Transverse colon (tissue), 4 donors: Measurements from ENCODE around the gene MACROH2A1. TPM values are rescaled to one million over a fixed set of nuclear protein-coding genes. Genes with fewer than 3 reads are reported as not detected.
A peak's percentile ranks its signal among the peaks of the same experiment; 100 is the strongest.

ENCODE experiments used
- DNase-seq: peaks from one replicate; pipeline ENCODE4 v3.0.0-alpha.2; 2019
- H3K27ac ChIP-seq, 4 donors: fragments of 200-600 bp; sonication (generic); 2 replicates each; pipeline ENCODE4 v1.5.1; 2016 to 2018; ENCODE audit warnings: inconsistent platforms in 4 of 4
- H3K27me3 ChIP-seq: fragments of 200-600 bp; sonication (generic); 2 replicates; pipeline ENCODE4 v1.5.1; 2017; ENCODE audit warnings: inconsistent platforms
- H3K36me3 ChIP-seq, 4 donors: fragments of 200-600 bp; sonication (generic); 2 replicates each; pipeline ENCODE4 v1.5.1; 2017 to 2019; ENCODE audit warnings: inconsistent platforms in 4 of 4
- H3K4me1 ChIP-seq, 4 donors: fragments of 200-600 bp; sonication (generic); 2 replicates each; pipeline ENCODE4 v1.5.1; 2017 to 2020; ENCODE audit warnings: inconsistent platforms in 4 of 4
- H3K4me3 ChIP-seq, 4 donors: fragments of 200-600 bp; sonication (generic); 1 replicate in 1 of 4; 2 replicates in 3 of 4; pipeline versions ENCODE4 v1.5.1 to v1.6.1; 2017 to 2019; ENCODE audit warnings: inconsistent platforms in 4 of 4
- H3K9me3 ChIP-seq, 2 donors: fragments of 200-600 bp; sonication (generic); 2 replicates each; pipeline ENCODE4 v1.5.1; 2017 to 2019; ENCODE audit warnings: inconsistent platforms in 2 of 2
- EP300 ChIP-seq: sonication (generic); formaldehyde crosslinking; IDR thresholded peaks from one replicate; pipeline ENCODE4 v1.6.1; 2017; ENCODE audit warnings: antibody characterized with exemption, low read depth
- POLR2A ChIP-seq: fragments of 450-650 bp; IDR thresholded peaks from one replicate; pipeline ENCODE4 v1.6.1; 2016; ENCODE audit warnings: antibody characterized with exemption, mild to moderate bottlenecking, moderate library complexity
- POLR2AphosphoS5 ChIP-seq, 3 donors: sonication (generic); formaldehyde crosslinking; IDR thresholded peaks; one replicate each; pipeline ENCODE4 v1.6.1; 2016; ENCODE audit warnings: antibody characterized with exemption in 3 of 3
- WGBS, 2 donors: methylation state at CpG; one replicate each; pipeline ENCODE4 v1.1.5; 2018; ENCODE audit warnings: low coverage in 1 of 2; 5-methylcytosine and 5-hydroxymethylcytosine counted together
- in situ Hi-C, 4 donors: fragments of 200-750 bp; cut with MboI; loops; one replicate each; pipeline versions ENCODE4 v1.15.0 to v1.15.1; 2017; ENCODE audit warnings: low sequenced_read_pairs in 3 of 4, low pct_ligation_motif_present in 1 of 4, low pct_unique_long_range_greater_than_20kb in 1 of 4
- intact Hi-C: fragments of 100-400 bp; cut with DNase I; formaldehyde crosslinking; loops from one replicate; pipeline ENCODE4 v1.15.1; 2023; ENCODE audit warnings: low total_unique reads
- total RNA-seq, 4 donors: library from RNA; depleted of rRNA; stranded (reverse); fragments of >200 nt; gene quantifications; one replicate each; pipeline ENCODE4 v1.1.0, GENCODE V29; 2016
- TF ChIP-seq, protein P1 (sequence below), 5 experiments: fragments of 200-600 bp in 3 of 5; fragments of 450-650 bp in 2 of 5; sonication (generic) in 3 of 5; IDR thresholded peaks; 1 replicate in 2 of 5; 2 replicates in 3 of 5; pipeline ENCODE4 v1.5.1; 2016 to 2017; ENCODE audit warnings: antibody characterized with exemption in 5 of 5, inconsistent platforms in 3 of 5, mild to moderate bottlenecking in 2 of 5, moderate library complexity in 1 of 5

MACROH2A1 gene
- total RNA-seq, 4 donors from 2014 or later: 190 to 348 (median 314) TPM

DNA sequence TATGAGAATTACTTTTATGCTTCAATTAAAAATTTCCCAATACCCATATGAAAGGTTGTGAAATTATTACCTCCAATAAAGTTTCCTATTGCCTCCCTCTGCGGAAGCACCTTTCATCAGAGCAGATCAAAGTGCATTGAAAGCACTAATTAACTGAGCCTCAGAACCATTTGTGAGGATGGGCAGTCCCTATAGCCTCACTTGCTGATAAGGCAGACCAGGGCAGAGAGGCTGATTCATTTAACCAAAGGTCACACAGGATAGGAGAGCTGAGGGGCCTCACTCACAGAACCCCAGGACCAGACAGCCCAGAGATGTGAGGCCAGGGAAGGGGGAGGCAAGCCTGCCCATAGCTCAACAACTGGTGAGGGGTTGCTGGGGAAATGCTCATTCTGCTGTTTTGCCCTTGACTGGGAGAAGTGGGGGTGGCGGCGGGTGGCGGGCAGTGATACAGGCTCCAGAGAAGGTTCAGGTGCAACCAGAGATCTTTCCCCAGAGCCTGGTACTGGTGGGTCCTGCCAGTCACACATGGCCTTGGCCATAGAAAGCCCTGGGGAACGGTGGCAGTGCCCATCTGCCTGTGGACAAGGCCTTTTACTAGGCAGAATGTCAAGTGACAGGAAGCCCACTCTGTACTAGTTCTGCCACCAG lies 57.9 kb downstream of the MACROH2A1 start:
- no peaks in the 10 kb centered on the region for H3K9me3 ChIP-seq
- DNase-seq: no peak
- intact Hi-C loops (no loop called here), in situ Hi-C loops (no loop called here)
- H3K27me3 ChIP-seq: no peaks in the 10 kb centered on the region
- H3K36me3 ChIP-seq: peaks cover 0 to 25% (median 11%) of the 10 kb centered on the region in 4 donors
- peaks cover 0 to 26% (median 20%) of the 10 kb centered on the region in 4 donors for H3K4me1 ChIP-seq
- peak overlapping the region; percentile 49 to 65 (median 56) for H3K27ac ChIP-seq
- TF ChIP-seq POLR2A (no peak), EP300 (no peak), POLR2AphosphoS5 (IDR thresholded peaks at IDR 0.05) (peak in 1 of 3 donors; percentile 33)
- TF ChIP-seq, protein P1, sequence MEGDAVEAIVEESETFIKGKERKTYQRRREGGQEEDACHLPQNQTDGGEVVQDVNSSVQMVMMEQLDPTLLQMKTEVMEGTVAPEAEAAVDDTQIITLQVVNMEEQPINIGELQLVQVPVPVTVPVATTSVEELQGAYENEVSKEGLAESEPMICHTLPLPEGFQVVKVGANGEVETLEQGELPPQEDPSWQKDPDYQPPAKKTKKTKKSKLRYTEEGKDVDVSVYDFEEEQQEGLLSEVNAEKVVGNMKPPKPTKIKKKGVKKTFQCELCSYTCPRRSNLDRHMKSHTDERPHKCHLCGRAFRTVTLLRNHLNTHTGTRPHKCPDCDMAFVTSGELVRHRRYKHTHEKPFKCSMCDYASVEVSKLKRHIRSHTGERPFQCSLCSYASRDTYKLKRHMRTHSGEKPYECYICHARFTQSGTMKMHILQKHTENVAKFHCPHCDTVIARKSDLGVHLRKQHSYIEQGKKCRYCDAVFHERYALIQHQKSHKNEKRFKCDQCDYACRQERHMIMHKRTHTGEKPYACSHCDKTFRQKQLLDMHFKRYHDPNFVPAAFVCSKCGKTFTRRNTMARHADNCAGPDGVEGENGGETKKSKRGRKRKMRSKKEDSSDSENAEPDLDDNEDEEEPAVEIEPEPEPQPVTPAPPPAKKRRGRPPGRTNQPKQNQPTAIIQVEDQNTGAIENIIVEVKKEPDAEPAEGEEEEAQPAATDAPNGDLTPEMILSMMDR (IDR thresholded peaks at IDR 0.05): no peak
- H3K4me3 ChIP-seq: no peak overlapping the region
- WGBS, 2 donors: 66 to 86% methylated on average over 1 to 5 of the region's 5 CpGs

GRCh38 chr5:135340568-135340967 lies 58.5 kb downstream of the MACROH2A1 start:
- in situ Hi-C loops (no loop called here), intact Hi-C loops (no loop called here)
- H3K27me3 ChIP-seq: no peaks in the 10 kb centered on the region
- DNase-seq: no peak
- 47% methylated on average over 2 of the region's 2 CpGs; no CpG with 5 or more reads in 1 of the 2 donors for WGBS, 2 donors
- H3K9me3 ChIP-seq: no peaks in the 10 kb centered on the region
- no peak overlapping the region for H3K4me3 ChIP-seq
- TF ChIP-seq, protein P1 (IDR thresholded peaks at IDR 0.05): no peak
- TF ChIP-seq POLR2A: no peak
- no peak for TF ChIP-seq EP300
- no peak for TF ChIP-seq POLR2AphosphoS5 (IDR thresholded peaks at IDR 0.05)
- H3K27ac ChIP-seq: peak overlapping the region; percentile 4 to 53 (median 27)
- peaks cover 0 to 24% (median 16%) of the 10 kb centered on the region in 4 donors for H3K4me1 ChIP-seq
- H3K36me3 ChIP-seq: peaks cover 0 to 25% (median 11%) of the 10 kb centered on the region in 4 donors

DNA sequence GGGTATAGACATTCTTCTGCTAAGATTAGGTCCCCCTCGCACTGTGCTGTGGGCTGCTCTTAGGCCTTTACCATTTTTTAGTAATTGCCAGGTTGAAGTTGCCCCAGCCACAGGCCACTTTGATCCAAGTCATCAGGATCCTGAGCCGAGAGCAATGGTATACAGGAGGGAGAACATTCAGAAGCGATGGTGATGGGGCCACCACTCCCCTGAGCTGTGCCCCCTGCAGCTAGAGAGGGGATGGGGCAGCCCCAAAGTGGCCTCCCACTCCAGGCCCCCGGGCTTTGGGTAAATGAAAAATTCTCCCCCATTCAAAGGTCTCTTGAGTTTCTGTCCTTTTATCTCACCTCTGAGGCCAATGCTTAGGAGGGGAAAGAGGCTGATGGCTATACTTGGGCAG lies 59.4 kb downstream of the MACROH2A1 start:
- H3K9me3 ChIP-seq: no peaks in the 10 kb centered on the region
- no peak overlapping the region for H3K27ac ChIP-seq
- in situ Hi-C loops: no loop called here
- no peak for DNase-seq
- WGBS, 2 donors: 91 to 100% methylated on average over 1 to 4 of the region's 4 CpGs
- H3K4me1 ChIP-seq: peaks cover 0 to 20% (median 12%) of the 10 kb centered on the region in 4 donors
- H3K4me3 ChIP-seq: no peak overlapping the region
- peaks cover 0 to 24% (median 11%) of the 10 kb centered on the region in 4 donors for H3K36me3 ChIP-seq
- intact Hi-C loops: no loop called here
- TF ChIP-seq EP300 (no peak), POLR2A (no peak)
- H3K27me3 ChIP-seq: no peaks in the 10 kb centered on the region

DNA sequence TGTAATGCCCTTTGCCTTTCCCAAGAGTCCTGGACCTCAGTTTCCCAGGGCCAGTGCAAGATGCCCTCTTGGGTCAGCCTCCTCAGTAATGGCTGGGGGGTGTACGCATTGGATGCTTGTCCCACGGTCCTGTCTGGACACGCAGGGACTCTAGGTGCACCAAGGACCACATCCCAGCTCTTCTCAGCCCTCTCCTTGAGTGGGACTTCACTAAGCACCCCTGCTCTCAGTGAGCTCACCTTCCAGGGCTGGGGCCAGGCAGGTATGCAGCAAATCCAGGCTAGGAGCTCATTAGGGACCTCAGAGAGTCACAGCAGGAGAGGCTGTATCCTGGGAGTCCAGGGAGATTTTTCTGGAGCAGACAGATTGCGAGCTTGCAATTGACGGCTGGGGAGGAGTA lies 59.8 kb downstream of the MACROH2A1 start:
- intact Hi-C loops (no loop called here), in situ Hi-C loops (no loop called here)
- H3K27ac ChIP-seq: no peak overlapping the region
- H3K27me3 ChIP-seq: no peaks in the 10 kb centered on the region
- peaks cover 0 to 20% (median 10%) of the 10 kb centered on the region in 4 donors for H3K36me3 ChIP-seq
- H3K4me3 ChIP-seq: no peak overlapping the region
- WGBS, 2 donors: 94 to 100% methylated on average over 2 to 3 of the region's 5 CpGs
- peaks cover 0 to 20% (median 12%) of the 10 kb centered on the region in 4 donors for H3K4me1 ChIP-seq
- no peaks in the 10 kb centered on the region for H3K9me3 ChIP-seq
- TF ChIP-seq, protein P1 (IDR thresholded peaks at IDR 0.05): no peak
- TF ChIP-seq POLR2AphosphoS5 (IDR thresholded peaks at IDR 0.05): no peak
- TF ChIP-seq POLR2A: no peak
- no peak for TF ChIP-seq EP300
- DNase-seq: no peak
